ENCODE results near the gene CILP2.

CILP2 gene

GRCh38 chr19:19540064-19540714 is 2.1 kb downstream of the CILP2 start:
- TF ChIP-seq FOXP2 (optimal IDR thresholded peaks at IDR 0.05; ENCODE audit: borderline replicate concordance, extremely low read depth, extremely low read length, insufficient read depth) (no peak), POLR2AphosphoS5 (IDR thresholded peaks at IDR 0.05; ENCODE audit: low read depth, low read length) (no peak), SIN3A (IDR thresholded peaks at IDR 0.05; ENCODE audit: borderline replicate concordance, insufficient read depth, low read length) (no peak), TAF1 (IDR thresholded peaks at IDR 0.05; ENCODE audit: borderline replicate concordance, insufficient read depth, low read length) (no peak), REST (IDR thresholded peaks at IDR 0.05; ENCODE audit: insufficient read depth in 1 of 2, low read depth in 2 of 2, low read length in 2 of 2) (no peak)

DNA sequence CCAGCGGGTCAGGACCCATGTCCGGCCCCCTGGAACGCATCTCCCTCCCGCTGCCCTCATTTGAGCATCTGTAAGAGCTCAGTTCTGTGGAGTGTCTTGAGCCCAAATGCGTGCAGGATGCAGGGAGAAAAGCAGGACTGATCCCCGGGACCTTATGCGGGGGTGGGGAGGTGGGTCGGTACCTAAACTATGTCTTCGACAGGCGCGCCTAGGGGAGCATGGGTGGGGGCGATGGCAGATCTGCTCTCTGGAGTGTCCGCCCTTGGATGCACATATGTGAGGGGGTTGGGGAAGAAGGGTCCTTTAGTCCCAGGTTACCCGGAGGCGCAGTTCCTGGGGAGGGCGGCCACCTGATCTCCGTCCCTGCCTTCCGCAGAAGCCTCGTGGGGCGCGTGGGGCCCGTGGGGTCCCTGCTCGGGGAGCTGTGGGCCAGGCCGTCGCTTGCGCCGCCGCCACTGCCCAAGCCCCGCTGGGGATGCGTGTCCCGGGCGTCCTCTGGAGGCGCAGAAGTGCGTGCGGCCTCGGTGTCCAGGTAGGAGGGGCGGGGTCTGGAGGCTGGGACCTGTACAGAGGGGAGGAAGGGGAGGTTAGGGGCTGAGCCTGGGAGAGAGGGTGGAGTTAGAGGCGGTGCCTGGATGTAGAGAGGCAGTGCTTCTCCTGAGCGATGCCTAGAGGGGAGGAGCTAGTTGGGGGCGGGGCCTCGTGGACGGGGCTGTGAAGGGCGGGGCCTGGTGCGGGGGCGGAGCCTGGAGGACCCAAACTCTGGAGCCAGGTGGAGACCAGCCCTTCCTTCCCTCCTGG is 2.9 kb downstream of the CILP2 start:
- TF ChIP-seq REST (IDR thresholded peaks at IDR 0.05; ENCODE audit: insufficient read depth in 1 of 2, low read depth in 2 of 2, low read length in 2 of 2): no peak
- no peak for TF ChIP-seq SIN3A (IDR thresholded peaks at IDR 0.05; ENCODE audit: borderline replicate concordance, insufficient read depth, low read length)

DNA sequence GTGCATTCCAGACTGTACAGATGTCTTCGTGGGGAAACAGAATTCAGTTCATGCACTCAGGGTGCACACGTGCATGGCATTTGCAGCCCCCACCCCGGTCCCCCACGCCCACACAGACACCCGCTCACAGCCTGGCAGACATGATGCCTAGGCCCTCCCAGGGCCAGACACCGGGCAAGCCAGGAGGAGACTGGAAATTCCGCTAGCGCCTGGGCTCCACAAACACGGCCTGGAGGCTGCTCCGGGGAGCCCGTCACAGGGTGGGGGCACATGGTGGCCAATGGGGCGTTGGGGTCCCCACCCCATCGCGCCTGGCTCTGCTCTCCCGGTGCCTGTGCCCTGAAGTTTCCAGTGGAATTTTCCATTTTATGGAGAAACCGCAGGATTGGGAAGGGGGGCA is 3.6 kb downstream of the CILP2 start:
- TF ChIP-seq SIN3A (IDR thresholded peaks at IDR 0.05; ENCODE audit: borderline replicate concordance, insufficient read depth, low read length): no peak
- TF ChIP-seq TAF1 (IDR thresholded peaks at IDR 0.05; ENCODE audit: borderline replicate concordance, insufficient read depth, low read length): no peak
- no peak for TF ChIP-seq POLR2AphosphoS5 (IDR thresholded peaks at IDR 0.05; ENCODE audit: low read depth, low read length)
- TF ChIP-seq FOXP2 (optimal IDR thresholded peaks at IDR 0.05; ENCODE audit: borderline replicate concordance, extremely low read depth, extremely low read length, insufficient read depth): no peak
- TF ChIP-seq REST (IDR thresholded peaks at IDR 0.05; ENCODE audit: insufficient read depth in 1 of 2, low read depth in 2 of 2, low read length in 2 of 2): no peak

DNA sequence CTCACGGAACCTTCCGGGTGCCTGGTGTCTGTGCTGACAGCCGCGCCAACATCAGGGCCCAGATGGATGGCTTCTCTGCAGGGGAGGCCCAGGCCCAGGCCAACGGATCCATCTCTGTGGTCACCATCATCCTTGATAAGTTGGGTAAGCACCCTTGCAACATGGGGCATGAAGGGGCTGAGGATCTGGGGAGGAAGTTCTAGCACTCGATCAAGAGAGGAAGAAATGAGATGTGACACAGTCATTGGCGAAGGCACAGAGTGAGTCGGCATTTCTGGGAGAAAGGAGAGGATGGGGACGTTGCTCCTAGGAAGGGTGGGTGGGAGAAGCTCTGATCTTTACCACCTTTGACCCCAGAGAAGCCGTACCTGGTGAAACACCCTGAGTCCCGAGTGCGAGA is 4.4 kb downstream of the CILP2 start:
- TF ChIP-seq FOXP2 (optimal IDR thresholded peaks at IDR 0.05; ENCODE audit: borderline replicate concordance, extremely low read depth, extremely low read length, insufficient read depth): no peak
- no peak for TF ChIP-seq REST (IDR thresholded peaks at IDR 0.05; ENCODE audit: insufficient read depth in 1 of 2, low read depth in 2 of 2, low read length in 2 of 2)
- no peak for TF ChIP-seq POLR2AphosphoS5 (IDR thresholded peaks at IDR 0.05; ENCODE audit: low read depth, low read length)
- no peak for TF ChIP-seq SIN3A (IDR thresholded peaks at IDR 0.05; ENCODE audit: borderline replicate concordance, insufficient read depth, low read length)
- TF ChIP-seq TAF1 (IDR thresholded peaks at IDR 0.05; ENCODE audit: borderline replicate concordance, insufficient read depth, low read length): no peak
